GM06990 (cell line): ENCODE results near the gene HDAC10.

Experiments used
- DNase-seq: peaks from one replicate; pipeline ENCODE4 v3.0.0-alpha.2; 2011; ENCODE audit not compliant: insufficient read length; ENCODE audit errors: extremely low read depth
- H3K27me3 ChIP-seq: replicated peaks from 2 replicates; pipeline ENCODE4 v1.6.0; 2011; ENCODE audit warnings: low read length; ENCODE audit not compliant: control insufficient read depth, insufficient read depth
- H3K36me3 ChIP-seq: 2 replicates; pipeline ENCODE4 v1.5.1; 2011; ENCODE audit warnings: low read length; ENCODE audit not compliant: control insufficient read depth, insufficient read depth
- H3K4me3 ChIP-seq: replicated peaks from 2 replicates; pipeline ENCODE4 v1.5.1; 2011; ENCODE audit warnings: low read depth, mild to moderate bottlenecking, control low read depth, low read length
- TF ChIP-seq, protein P1 (sequence below): IDR thresholded peaks from 2 replicates; pipeline ENCODE4 v1.5.1; 2011; ENCODE audit warnings: low read length, control low read depth, mild to moderate bottlenecking, inconsistent platforms; ENCODE audit not compliant: insufficient read depth, poor library complexity, severe bottlenecking

Gene HDAC10

GRCh38 chr22:50250555-50251476 lies at the start of gene HDAC10:
Gene HDAC10, minus strand, starts transcription at chr22:50251265. Its CDS starts 233 bp downstream, at chr22:50251032.
- peak; percentile 88 for DNase-seq
- Histone ChIP-seq H3K27me3 (no peaks in the 10 kb centered on the region), H3K4me3 (peak within 1 kb of the TSS; percentile 89), H3K36me3 (peaks cover 18% of the 10 kb centered on the region)
- TF ChIP-seq, protein P1, sequence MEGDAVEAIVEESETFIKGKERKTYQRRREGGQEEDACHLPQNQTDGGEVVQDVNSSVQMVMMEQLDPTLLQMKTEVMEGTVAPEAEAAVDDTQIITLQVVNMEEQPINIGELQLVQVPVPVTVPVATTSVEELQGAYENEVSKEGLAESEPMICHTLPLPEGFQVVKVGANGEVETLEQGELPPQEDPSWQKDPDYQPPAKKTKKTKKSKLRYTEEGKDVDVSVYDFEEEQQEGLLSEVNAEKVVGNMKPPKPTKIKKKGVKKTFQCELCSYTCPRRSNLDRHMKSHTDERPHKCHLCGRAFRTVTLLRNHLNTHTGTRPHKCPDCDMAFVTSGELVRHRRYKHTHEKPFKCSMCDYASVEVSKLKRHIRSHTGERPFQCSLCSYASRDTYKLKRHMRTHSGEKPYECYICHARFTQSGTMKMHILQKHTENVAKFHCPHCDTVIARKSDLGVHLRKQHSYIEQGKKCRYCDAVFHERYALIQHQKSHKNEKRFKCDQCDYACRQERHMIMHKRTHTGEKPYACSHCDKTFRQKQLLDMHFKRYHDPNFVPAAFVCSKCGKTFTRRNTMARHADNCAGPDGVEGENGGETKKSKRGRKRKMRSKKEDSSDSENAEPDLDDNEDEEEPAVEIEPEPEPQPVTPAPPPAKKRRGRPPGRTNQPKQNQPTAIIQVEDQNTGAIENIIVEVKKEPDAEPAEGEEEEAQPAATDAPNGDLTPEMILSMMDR, result no peak

DNA sequence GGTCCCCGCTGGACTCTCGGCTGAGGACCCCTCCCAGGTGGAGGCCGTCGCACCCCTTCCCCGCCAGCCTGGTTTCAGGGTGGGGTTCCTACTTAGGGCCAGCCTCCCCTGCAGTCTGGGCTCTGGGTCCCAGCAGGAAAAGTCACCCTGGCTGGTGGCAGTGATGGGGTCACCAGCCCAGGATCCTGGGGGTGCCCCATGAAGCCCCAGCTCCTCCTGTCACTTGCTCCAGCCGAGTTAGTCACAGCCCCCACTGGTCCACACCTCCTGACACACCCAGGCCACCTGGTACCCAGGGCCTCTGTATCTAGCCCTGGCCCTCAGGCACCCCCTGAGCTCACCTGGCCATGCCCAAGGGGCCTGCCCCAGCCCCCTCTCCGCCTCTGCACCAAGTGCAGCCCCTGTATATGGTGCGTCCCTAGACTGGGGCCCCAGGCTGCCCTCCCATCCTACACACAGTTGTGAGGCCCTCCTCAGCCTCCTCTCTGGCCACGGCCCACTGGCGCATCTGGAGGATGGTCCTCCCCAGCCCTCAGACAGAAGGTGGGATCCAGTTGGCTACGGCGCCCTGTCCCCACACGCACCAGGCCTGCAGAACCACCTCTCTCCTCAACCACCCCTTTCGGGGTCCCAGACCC lies 49.7 kb upstream of the HDAC10 start:
- Histone ChIP-seq H3K4me3 (no peak overlapping the region), H3K27me3 (no peaks in the 10 kb centered on the region), H3K36me3 (peaks cover 6% of the 10 kb centered on the region)
- TF ChIP-seq, protein P1, result no peak
- no peak for DNase-seq

DNA sequence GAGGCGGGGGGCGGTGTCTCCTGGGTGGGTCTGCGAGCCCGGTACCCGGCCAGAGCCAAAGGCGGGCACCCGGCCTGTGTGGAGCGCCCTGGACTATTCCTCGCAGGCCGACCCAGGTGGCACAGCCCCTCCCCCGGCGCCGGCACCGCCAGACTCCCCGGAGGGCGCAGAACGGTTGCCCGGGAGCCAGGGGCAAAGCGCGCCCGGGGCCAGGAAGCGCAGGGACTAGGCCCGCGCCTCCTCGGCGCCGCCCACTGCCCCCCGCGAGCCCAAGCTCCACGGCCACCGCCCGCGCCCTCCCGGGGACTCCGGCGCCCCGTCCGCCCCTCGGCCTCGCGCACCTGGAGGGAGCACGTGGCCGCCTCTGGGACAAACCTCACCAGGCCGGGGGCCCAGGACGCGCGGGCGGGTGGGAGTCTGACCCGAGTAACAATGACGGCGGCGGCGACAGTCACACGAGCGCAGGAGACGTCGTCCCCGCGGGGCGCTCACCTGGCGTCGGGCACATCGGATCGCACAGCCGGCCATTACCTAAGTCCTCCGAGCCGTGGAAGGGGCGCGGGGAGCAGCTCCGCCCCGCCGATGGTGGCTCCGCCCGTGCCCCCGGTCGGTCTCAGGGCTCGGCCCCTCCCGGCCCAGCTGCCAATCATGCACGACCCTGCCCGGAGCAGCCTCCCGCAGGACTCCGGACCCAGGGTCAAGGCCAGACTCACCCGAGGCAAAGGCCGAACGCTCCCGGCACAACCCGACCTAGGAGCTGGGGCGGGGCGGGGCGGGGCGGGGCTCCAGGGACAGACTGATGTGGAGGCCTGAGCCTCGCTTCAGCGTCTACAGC lies 48.9 kb upstream of the HDAC10 start:
- TF ChIP-seq, protein P1, result no peak
- no peak overlapping the region for H3K4me3 ChIP-seq
- peaks cover 6% of the 10 kb centered on the region for H3K36me3 ChIP-seq
- DNase-seq, result no peak
- no peaks in the 10 kb centered on the region for H3K27me3 ChIP-seq

DNA sequence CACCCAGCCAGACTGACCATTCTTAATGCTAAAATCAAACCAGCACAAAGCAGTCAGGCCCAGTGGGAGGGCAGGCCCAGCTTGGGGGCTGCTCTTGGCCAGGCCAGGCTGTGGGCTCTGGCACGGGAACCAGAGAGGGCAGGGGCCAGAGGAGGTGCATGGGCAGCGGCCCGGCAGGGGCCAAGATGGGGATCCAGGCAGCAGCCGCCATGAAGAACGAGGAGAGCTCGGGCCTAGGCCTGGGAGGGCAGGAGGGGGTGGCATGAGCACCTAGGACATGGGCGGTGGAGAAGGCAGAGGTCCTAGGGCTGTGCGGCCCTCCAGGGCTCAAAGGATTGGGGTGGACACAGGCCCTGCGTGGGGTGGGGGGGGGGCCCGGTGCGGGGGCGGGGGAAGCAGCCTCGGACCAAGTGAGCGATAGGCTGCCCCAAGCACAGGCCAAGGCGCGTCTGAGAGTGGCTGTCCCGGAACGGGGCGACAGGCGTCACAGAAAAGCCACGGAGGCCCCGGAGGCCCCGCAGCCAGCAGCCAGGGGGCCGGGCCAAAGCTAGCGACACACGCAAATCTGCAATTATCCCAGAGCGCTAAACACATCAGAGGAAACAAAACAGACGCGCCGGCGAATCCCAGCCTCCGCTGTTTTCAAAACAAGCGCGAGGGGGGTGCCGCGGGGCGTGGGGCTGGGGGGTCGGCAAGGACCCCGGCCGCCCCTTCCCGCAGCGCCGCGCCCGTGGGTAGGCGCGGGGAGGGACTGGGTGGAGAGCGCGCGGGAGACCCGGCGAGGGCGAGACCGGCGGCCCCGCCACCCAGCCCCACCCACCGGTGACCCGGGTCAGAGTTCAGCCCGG lies 48.1 kb upstream of the HDAC10 start:
- Histone ChIP-seq H3K27me3 (no peaks in the 10 kb centered on the region), H3K36me3 (peaks cover 8% of the 10 kb centered on the region), H3K4me3 (no peak overlapping the region)
- no peak for DNase-seq
- TF ChIP-seq, protein P1, result no peak

DNA sequence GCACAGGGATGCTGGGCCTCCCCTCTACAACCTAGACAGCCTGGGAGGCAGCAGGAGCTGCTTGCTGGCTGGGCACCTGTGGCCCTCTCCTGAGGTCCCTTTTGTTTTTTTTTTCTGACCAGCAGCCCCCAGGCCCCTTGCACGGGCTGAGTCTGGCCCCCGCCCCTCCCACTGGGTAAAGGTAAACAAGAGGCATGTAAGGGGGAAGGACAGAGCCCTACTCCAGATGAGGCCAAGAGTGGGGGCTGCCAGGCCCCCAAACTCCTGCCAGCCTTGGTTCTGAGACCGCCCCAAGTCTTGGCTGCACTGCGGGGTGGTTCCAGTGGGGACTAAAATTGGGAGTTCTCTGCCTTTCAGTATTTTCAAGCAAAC lies 47.2 kb upstream of the HDAC10 start:
- H3K4me3 ChIP-seq, result no peak overlapping the region
- H3K36me3 ChIP-seq, result peaks cover 7% of the 10 kb centered on the region
- no peak for DNase-seq
- H3K27me3 ChIP-seq, result no peaks in the 10 kb centered on the region
- TF ChIP-seq, protein P1, result no peak
